K562 (cell line): ENCODE measurements around the gene PTPN7.

Experiments
- ARHGAP35 ChIP-seq: fragments of 450-650 bp; IDR thresholded peaks from 2 replicates; pipeline ENCODE4 v1.6.1; 2018; ENCODE audit not compliant: partially characterized antibody
- GABPA ChIP-seq: fragments of 200-800 bp; sonication (Bioruptor generic); conservative IDR thresholded peaks from 2 replicates; pipeline ENCODE4 v1.6.1; 2016; ENCODE audit warnings: low read depth, missing genetic modification characterization, missing compliant biosample characterization
- KAT7 ChIP-seq: sonication (generic); formaldehyde crosslinking; IDR thresholded peaks from 2 replicates; pipeline ENCODE4 v1.8.0; 2022; ENCODE audit warnings: missing genetic modification reagents, mild to moderate bottlenecking, borderline replicate concordance
- POLR2A ChIP-seq: fragments of 450-650 bp; conservative IDR thresholded peaks from 2 replicates; pipeline ENCODE4 v1.6.1; 2016
- TF ChIP-seq, protein P1 (sequence below): sonication (generic); formaldehyde crosslinking; IDR thresholded peaks from 2 replicates; pipeline ENCODE4 v1.9.0; 2022; ENCODE audit warnings: mild to moderate bottlenecking, missing genetic modification reagents

DNA sequence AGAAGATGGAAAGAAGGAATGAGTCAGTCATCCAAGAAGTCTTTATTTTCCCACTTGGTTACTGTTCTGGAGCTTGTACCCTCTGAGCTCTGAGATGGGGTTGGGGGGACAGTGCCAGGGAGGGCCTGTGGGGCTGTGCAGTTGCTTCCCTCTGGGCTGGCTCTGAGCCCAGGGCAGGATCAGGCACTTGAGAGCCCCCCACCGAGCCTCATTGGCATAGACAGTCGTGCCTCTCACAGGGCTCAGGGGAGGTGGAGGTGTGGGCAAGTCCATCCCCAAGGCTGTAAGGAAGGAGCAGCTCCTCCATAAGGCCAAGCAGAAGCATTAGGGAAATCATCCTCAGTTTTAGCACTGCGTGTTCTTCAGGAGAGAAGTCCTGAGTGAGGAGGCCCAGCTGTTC is 13.4 kb downstream of the PTPN7 start:
- TF ChIP-seq GABPA (tag) (no peak), KAT7 (no peak), POLR2A (no peak; the same call in 1 of the 2 replicates), ARHGAP35 (no peak)
- TF ChIP-seq, protein P1, sequence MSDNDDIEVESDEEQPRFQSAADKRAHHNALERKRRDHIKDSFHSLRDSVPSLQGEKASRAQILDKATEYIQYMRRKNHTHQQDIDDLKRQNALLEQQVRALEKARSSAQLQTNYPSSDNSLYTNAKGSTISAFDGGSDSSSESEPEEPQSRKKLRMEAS (CRISPR knock-in tag), result no peak
